Stimulated activated effector memory CD8-positive, alpha-beta T cell treated with anti-CD3 and anti-CD28 coated beads, Interleukin-12 subunit alpha, Interleukin-12 subunit beta, amount 100 ng/mL, for 72 hours (primary cell): ENCODE measurements around the gene INTS4.
"Not testable (repeated sequence)": the region's sequence is repeated elsewhere in the genome, so short reads cannot be mapped to it uniquely, and the experiment has no call there.

Source experiments
- ATAC-seq: fragments of 150-1000 bp; cut with Tn5 transposase; 2 replicates; pipeline ENCODE4 v1.10.0; 2021
- DNase-seq, 2 donors: peaks; one replicate each; pipeline ENCODE4 v3.0.0; 2021 to 2022; ENCODE audit warnings: low spot score in 2 of 2
- H3K27ac Mint-ChIP-seq: one replicate; pipeline ENCODE4 v1.8.0; 2022; ENCODE audit warnings: mild to moderate bottlenecking, mixed read lengths
- H3K36me3 Mint-ChIP-seq: one replicate; pipeline ENCODE4 v1.8.0; 2022; ENCODE audit warnings: mild to moderate bottlenecking, mixed read lengths
- H3K4me1 Mint-ChIP-seq: one replicate; pipeline ENCODE4 v1.8.0; 2022; ENCODE audit warnings: mixed read lengths
- H3K4me3 Mint-ChIP-seq: one replicate; pipeline ENCODE4 v1.8.0; 2022; ENCODE audit warnings: mild to moderate bottlenecking, mixed read lengths
- H3K9me3 Mint-ChIP-seq: one replicate; pipeline ENCODE4 v1.8.0; 2022; ENCODE audit warnings: mixed read lengths

INTS4 gene, protein sequence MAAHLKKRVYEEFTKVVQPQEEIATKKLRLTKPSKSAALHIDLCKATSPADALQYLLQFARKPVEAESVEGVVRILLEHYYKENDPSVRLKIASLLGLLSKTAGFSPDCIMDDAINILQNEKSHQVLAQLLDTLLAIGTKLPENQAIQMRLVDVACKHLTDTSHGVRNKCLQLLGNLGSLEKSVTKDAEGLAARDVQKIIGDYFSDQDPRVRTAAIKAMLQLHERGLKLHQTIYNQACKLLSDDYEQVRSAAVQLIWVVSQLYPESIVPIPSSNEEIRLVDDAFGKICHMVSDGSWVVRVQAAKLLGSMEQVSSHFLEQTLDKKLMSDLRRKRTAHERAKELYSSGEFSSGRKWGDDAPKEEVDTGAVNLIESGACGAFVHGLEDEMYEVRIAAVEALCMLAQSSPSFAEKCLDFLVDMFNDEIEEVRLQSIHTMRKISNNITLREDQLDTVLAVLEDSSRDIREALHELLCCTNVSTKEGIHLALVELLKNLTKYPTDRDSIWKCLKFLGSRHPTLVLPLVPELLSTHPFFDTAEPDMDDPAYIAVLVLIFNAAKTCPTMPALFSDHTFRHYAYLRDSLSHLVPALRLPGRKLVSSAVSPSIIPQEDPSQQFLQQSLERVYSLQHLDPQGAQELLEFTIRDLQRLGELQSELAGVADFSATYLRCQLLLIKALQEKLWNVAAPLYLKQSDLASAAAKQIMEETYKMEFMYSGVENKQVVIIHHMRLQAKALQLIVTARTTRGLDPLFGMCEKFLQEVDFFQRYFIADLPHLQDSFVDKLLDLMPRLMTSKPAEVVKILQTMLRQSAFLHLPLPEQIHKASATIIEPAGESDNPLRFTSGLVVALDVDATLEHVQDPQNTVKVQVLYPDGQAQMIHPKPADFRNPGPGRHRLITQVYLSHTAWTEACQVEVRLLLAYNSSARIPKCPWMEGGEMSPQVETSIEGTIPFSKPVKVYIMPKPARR

GRCh38 chr11:77994434-77995362 is at the start of gene INTS4:
TSS of gene INTS4 (minus strand) at chr11:77994668. CDS start at chr11:77994643, 25 bp downstream.
- Mint-ChIP-seq H3K36me3 (peaks cover 41% of the 10 kb centered on the region), H3K9me3 (no peaks in the 10 kb centered on the region), H3K4me3 (peak within 1 kb of the TSS; percentile 81), H3K4me1 (peaks cover 23% of the 10 kb centered on the region), H3K27ac (peak within 1 kb of the TSS; percentile 94)
- peak; percentile 99 for ATAC-seq
- peak; percentile 85 to 98 for DNase-seq

GRCh38 chr11:78041843-78042440 is 47.5 kb upstream of the INTS4 start:
- ATAC-seq (no peak), DNase-seq (no peak)
- peak overlapping the region; percentile 100 for H3K27ac Mint-ChIP-seq
- H3K4me1 Mint-ChIP-seq = peaks cover 48% of the 10 kb centered on the region
- no peaks in the 10 kb centered on the region for H3K9me3 Mint-ChIP-seq
- H3K36me3 Mint-ChIP-seq = peaks cover 7% of the 10 kb centered on the region
- peak overlapping the region; percentile 10 for H3K4me3 Mint-ChIP-seq

DNA sequence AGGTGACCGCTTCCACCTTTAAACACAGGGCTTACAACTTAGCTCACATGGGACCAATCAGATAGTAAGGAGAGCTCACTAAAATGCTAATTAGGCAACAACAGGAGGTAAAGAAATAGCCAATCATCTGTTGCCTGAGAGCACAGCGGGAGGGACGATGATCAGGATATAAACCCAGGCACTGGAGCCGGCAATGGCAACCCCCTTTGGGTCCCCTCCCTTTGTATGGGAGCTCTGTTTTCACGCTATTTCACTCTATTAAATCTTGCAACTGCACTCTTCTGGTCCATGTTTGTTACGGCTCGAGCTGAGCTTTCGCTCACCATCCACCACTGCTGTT is 46.9 kb upstream of the INTS4 start:
- ATAC-seq, H3K9me3 Mint-ChIP-seq, DNase-seq, H3K36me3 Mint-ChIP-seq: not testable (repeated sequence)
- Mint-ChIP-seq H3K27ac (peak overlapping the region; percentile 100), H3K4me1 (peaks cover 47% of the 10 kb centered on the region), H3K4me3 (peak overlapping the region; percentile 10)

DNA sequence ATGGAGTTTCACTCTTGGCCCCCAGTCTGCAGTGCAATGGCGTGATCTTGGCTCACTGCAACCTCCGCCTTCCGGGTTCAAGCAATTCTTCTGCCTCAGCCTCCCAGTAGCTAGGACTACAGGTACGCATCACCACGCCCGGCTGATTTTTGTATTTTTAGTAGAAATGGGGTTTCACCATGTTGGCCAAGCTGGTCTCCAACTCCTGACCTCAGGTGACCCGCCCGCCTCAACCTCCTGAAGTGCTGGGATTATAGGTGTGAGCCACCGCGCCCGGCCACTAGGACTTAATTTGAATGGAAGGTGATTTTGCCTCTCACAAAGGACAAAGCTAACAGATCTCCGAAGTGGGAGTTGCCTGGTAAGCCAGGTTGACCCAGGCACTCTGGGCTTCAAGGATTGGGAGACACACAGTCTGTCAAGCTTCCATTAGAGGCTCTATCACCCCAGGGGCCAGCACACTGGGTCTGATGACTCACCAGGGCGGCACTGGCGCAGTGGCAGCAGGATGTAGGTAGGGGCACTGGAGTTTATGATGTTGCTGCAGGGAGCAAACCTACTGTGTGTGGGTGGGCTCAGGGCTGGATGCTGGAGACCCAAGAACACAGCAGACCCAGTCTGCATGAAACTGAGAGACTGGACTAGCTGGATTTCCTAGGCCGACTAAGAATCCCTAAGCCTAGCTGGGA is 46.4 kb upstream of the INTS4 start:
- H3K36me3 Mint-ChIP-seq = peaks cover 7% of the 10 kb centered on the region
- peaks cover 42% of the 10 kb centered on the region for H3K4me1 Mint-ChIP-seq
- H3K9me3 Mint-ChIP-seq = no peaks in the 10 kb centered on the region
- DNase-seq (no peak), ATAC-seq (no peak)
- peak overlapping the region; percentile 75 for H3K4me3 Mint-ChIP-seq
- H3K27ac Mint-ChIP-seq = peak overlapping the region; percentile 100

- H3K9me3 Mint-ChIP-seq = no peaks in the 10 kb centered on the region
- peak overlapping the region; percentile 100 for H3K27ac Mint-ChIP-seq
- peak; percentile 92 for ATAC-seq
- DNase-seq = peak; percentile 44 to 78
- H3K36me3 Mint-ChIP-seq = peaks cover 7% of the 10 kb centered on the region
- H3K4me1 Mint-ChIP-seq = peaks cover 38% of the 10 kb centered on the region
- peak overlapping the region; percentile 75 for H3K4me3 Mint-ChIP-seq
Measured at GRCh38 chr11:78039919-78040671, 45.6 kb upstream of the INTS4 start.

DNA sequence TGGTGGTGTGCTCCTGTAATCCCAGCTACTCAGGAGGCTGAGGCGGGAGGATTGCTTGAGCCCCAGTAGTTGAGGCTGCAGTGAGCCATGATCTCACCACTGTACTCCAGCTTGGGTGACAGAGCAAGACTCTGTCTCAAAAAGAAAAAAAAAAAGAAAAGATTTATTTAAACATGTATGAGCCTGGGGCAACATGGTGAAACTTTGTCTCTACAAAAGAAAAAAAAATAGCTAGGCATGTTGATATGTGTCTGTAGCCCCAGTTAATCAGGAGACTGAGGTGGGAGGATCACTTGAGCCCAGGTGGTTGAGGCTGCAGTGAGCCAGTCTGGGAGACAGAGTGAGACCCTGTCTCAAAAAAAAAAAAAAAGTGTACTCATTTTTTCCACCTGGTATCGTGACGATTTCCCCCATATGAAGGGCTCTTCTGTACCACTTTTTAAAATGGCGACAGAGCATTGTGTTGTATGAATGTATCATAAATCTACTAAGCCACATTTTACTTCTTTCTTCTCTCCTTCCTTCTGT is 45.0 kb upstream of the INTS4 start:
- peak; percentile 3 for ATAC-seq
- no peaks in the 10 kb centered on the region for H3K9me3 Mint-ChIP-seq
- DNase-seq = no peak
- H3K4me3 Mint-ChIP-seq = peak overlapping the region; percentile 75
- peak overlapping the region; percentile 100 for H3K27ac Mint-ChIP-seq
- peaks cover 41% of the 10 kb centered on the region for H3K4me1 Mint-ChIP-seq
- H3K36me3 Mint-ChIP-seq = peaks cover 7% of the 10 kb centered on the region

- peak overlapping the region; percentile 100 for H3K27ac Mint-ChIP-seq
- no peak for ATAC-seq
- peaks cover 7% of the 10 kb centered on the region for H3K36me3 Mint-ChIP-seq
- DNase-seq = no peak
- no peak overlapping the region for H3K4me3 Mint-ChIP-seq
- peaks cover 45% of the 10 kb centered on the region for H3K4me1 Mint-ChIP-seq
- H3K9me3 Mint-ChIP-seq = no peaks in the 10 kb centered on the region
Measured at GRCh38 chr11:78038697-78039313, 44.3 kb upstream of the INTS4 start.

DNA sequence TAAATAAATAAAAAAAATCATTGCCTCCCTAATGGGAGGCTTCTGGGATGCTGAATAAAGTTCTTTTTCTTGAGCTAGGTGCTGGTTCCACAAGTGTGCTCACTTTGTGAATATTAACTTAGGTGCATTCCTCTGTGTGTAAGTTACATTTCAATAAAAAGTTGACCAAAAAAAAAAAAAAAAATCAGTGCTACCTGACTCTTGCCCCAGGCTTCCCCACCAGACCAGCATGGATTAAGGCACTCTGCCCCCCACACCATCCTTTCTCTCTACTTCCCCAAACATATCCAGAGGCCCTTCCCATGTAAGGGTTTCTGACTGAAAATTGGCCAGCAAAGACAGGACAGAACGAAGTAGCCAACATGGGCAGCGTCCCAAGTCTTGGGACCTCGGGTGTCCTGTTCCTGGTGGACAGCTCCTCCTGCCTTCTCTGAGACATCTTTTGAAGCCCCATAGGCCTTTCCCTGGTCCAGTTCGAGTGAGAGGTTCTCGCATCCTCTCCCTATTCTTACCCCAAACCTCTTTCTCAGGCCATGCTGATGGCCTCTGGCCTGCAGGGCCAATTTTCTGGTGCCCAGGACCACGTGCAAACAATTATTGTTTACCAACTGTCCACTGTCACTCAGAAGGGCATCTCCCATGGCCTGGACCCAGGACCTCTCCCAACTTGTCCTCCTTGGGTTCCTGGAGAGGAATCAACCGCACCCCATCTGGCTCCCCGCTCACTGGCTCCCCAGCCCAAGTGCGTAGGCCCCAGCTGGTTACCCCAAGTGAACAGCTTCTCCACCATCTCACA is 43.6 kb upstream of the INTS4 start:
- Mint-ChIP-seq H3K4me3 (no peak overlapping the region), H3K4me1 (peaks cover 39% of the 10 kb centered on the region), H3K36me3 (peaks cover 7% of the 10 kb centered on the region), H3K9me3 (no peaks in the 10 kb centered on the region), H3K27ac (peak overlapping the region; percentile 100)
- DNase-seq (no peak), ATAC-seq (no peak)

DNA sequence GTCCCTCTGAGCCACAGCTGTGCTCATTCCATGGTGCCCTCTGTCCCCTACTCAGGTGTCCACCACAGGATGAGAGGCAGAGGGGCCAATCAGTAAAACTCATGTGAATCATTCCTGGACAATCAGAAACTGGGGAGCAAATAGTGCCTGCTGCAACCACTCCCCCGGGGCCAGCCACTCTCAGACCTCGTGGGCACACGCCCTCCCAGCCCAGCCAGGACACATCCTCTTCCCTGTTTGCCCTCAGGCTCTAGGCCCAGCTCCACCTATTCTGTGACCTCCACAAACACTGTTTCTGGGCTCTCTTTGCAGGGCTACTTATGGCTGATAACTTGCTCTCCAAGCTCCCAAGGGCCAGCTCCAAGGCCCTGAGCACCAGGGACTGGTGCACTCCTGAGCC is 42.6 kb upstream of the INTS4 start:
- ATAC-seq (no peak), DNase-seq (no peak)
- Mint-ChIP-seq H3K4me3 (no peak overlapping the region), H3K9me3 (no peaks in the 10 kb centered on the region), H3K4me1 (peaks cover 39% of the 10 kb centered on the region), H3K27ac (no peak overlapping the region), H3K36me3 (peaks cover 7% of the 10 kb centered on the region)

GRCh38 chr11:78036313-78036712 is 41.8 kb upstream of the INTS4 start:
- ATAC-seq (no peak), DNase-seq (no peak)
- H3K4me1 Mint-ChIP-seq = peaks cover 34% of the 10 kb centered on the region
- H3K9me3 Mint-ChIP-seq = no peaks in the 10 kb centered on the region
- H3K36me3 Mint-ChIP-seq = peaks cover 7% of the 10 kb centered on the region
- H3K4me3 Mint-ChIP-seq = no peak overlapping the region
- H3K27ac Mint-ChIP-seq = no peak overlapping the region

DNA sequence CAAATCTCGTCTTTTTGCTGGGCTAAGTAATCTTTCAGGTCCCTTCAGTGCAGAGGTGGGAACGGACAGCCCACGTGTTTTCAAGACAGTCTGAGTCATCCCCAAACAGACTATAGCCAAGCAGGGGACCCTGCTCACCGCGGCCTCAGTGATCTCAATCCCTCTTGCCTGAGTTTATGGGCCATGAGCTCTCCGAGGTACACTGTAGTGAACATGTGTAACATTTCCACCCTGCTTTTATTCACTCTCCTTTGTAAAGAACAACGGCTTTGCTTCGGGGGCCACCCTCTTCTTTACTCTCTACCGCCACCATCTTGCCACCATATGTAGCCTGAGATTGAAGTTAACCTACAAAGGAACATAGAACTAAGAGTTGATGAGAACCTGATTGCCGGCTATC is 40.2 kb upstream of the INTS4 start:
- ATAC-seq = peak; percentile 43

DNA sequence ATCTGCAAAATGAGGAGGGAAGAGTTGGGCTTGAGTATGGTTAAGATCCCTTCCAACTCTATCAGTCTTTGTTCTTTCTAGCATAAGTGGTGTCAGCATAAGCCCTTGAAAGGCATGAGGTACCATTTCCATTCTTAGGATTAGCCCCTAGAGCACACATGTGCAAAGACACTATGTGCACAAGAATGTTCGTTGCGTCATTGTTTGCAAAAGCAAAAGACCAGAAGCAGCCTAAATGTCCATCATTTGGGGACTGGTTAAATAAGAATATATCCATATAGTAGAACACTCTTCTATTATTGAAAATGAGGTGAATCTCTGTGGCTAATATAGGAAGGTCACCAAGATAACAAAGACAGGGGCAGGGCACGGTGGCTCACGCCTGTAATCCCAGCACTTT is 38.6 kb upstream of the INTS4 start:
- Mint-ChIP-seq H3K9me3 (no peaks in the 10 kb centered on the region), H3K36me3 (no peaks in the 10 kb centered on the region), H3K4me1 (peaks cover 7% of the 10 kb centered on the region), H3K27ac (peak overlapping the region; percentile 76), H3K4me3 (no peak overlapping the region)
- DNase-seq (no peak), ATAC-seq (no peak)

More for the DNA sequence above, 40.2 kb upstream of the INTS4 start:
- H3K36me3 Mint-ChIP-seq = peaks cover 2% of the 10 kb centered on the region
- peaks cover 17% of the 10 kb centered on the region for H3K4me1 Mint-ChIP-seq
- H3K4me3 Mint-ChIP-seq = no peak overlapping the region
- H3K27ac Mint-ChIP-seq = peak overlapping the region; percentile 10
- H3K9me3 Mint-ChIP-seq = no peaks in the 10 kb centered on the region
- DNase-seq = no peak
